ENCODE measurements around the gene ITIH5. TPM values are rescaled to one million over a fixed set of nuclear protein-coding genes. Genes with fewer than 3 reads are reported as not detected.

ITIH5 gene
- polyA plus RNA-seq, 3 donors = not detected

DNA sequence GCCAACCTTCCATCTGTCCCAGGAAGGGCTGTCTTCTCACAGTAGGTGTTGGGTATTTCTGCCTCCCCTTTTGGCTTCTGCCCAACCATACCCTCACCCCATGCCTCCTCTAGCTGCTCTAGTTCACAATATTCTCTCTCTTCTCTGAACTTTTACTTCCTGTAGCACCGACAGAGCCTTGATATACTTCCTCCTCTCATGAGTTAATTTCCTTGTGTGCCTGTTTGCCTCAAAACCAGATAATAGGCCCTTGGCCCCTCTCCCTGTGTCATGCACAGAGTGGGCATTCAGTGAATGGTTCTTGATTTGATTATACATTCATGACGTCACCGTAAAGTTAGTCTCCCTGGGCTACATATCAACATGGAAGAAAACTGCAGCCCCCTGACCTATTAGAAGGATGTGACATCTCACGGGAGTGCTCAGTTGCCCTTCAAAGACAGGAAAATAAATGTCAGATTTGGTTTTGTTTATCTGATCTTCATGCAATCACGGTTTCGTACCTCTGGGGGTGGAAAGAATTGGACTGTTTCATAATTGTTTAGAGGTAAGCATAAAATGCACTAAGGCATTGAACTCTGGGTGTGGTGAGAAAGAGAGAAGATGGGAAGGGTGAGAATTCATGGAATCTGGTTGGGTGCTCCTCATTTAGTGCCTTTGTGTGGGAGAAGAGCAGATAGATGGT is 127.7 kb downstream of the ITIH5 start:
- Mint-ChIP-seq H3K27me3 (ENCODE audit: low read depth in 3 of 3) (peaks cover 0 to 5% (median 4%) of the 10 kb centered on the region in 3 donors), H3K4me3 (no peak overlapping the region), H3K9me3 (peaks cover 4 to 16% (median 10%) of the 10 kb centered on the region in 7 donors), H3K4me1 (peaks cover 3% of the 10 kb centered on the region), H3K36me3 (no peaks in the 10 kb centered on the region), H3K27ac (no peak overlapping the region)
- no peaks in the 10 kb centered on the region for H4K20me1 ChIP-seq (ENCODE audit: insufficient read depth, low read length)
- no peak for TF ChIP-seq CTCF (IDR thresholded peaks at IDR 0.05)
- H3K4me2 ChIP-seq (replicated peaks; ENCODE audit: extremely low read depth, low read length, poor library complexity, severe bottlenecking) = no peak overlapping the region
- no peak overlapping the region for H3K27ac ChIP-seq (ENCODE audit: low read depth in 1 of 2, low read length in 2 of 2)
- H3K27me3 ChIP-seq (ENCODE audit: control insufficient read depth in 2 of 2, insufficient read depth in 2 of 2, low read length in 2 of 2) = no peaks in the 10 kb centered on the region
- peaks cover 7 to 9% of the 10 kb centered on the region in 2 donors for H3K9me3 ChIP-seq (replicated peaks in 1 of 2; ENCODE audit: control insufficient read depth in 1 of 2, insufficient read depth in 1 of 2, low read length in 2 of 2)
- 73% methylated on average over 4 of the region's 6 CpGs for WGBS (ENCODE audit: insufficient coverage)
- H2AFZ ChIP-seq (ENCODE audit: insufficient read depth, low read depth, low read length, poor library complexity, severe bottlenecking) = no peak overlapping the region
- H3K4me3 ChIP-seq (replicated peaks in 1 of 3; ENCODE audit: low read depth in 2 of 3, low read length in 3 of 3) = no peak overlapping the region
- intact Hi-C loops (cut with micrococcal nuclease) = no loop called here
- no peaks in the 10 kb centered on the region for H3K36me3 ChIP-seq (replicated peaks in 1 of 2; ENCODE audit: control insufficient read depth in 1 of 2, insufficient read depth in 2 of 2, low read length in 2 of 2)
- H3K4me1 ChIP-seq (ENCODE audit: control insufficient read depth in 1 of 2, insufficient read depth in 2 of 2, low read length in 2 of 2) = no peaks in the 10 kb centered on the region
- H3K79me2 ChIP-seq (ENCODE audit: insufficient read depth, low read length) = no peaks in the 10 kb centered on the region
- no peak for DNase-seq
- no peak overlapping the region for H3K9ac ChIP-seq (ENCODE audit: insufficient read depth, low read length, poor library complexity, severe bottlenecking)

DNA sequence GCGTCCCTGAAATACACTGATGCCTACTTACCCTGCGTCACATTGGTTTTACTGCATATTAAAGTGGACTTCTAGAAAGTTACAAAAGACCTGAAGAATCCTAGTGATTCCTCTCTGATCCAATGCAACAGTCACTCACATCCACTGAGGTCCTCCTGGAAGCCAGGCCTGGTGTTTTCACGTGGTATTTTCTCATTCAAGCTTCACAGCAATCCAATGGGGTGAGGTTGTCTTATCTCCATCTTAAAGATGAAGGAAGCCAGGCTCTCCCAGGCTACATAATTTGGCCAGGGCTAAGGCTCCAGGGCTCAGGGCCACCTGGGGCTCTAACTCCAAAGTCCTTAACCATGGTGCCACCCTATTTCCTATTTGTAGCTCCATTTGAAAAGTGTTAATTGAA is 129.6 kb downstream of the ITIH5 start:
- Histone ChIP-seq H3K9me3 (replicated peaks in 1 of 2; ENCODE audit: control insufficient read depth in 1 of 2, insufficient read depth in 1 of 2, low read length in 2 of 2) (peaks cover 7 to 9% of the 10 kb centered on the region in 2 donors), H3K27me3 (ENCODE audit: control insufficient read depth in 2 of 2, insufficient read depth in 2 of 2, low read length in 2 of 2) (no peaks in the 10 kb centered on the region), H3K9ac (ENCODE audit: insufficient read depth, low read length, poor library complexity, severe bottlenecking) (no peak overlapping the region), H3K27ac (ENCODE audit: low read depth in 1 of 2, low read length in 2 of 2) (no peak overlapping the region), H3K36me3 (replicated peaks in 1 of 2; ENCODE audit: control insufficient read depth in 1 of 2, insufficient read depth in 2 of 2, low read length in 2 of 2) (no peaks in the 10 kb centered on the region), H4K20me1 (ENCODE audit: insufficient read depth, low read length) (no peaks in the 10 kb centered on the region), H2AFZ (ENCODE audit: insufficient read depth, low read depth, low read length, poor library complexity, severe bottlenecking) (no peak overlapping the region), H3K4me1 (ENCODE audit: control insufficient read depth in 1 of 2, insufficient read depth in 2 of 2, low read length in 2 of 2) (no peaks in the 10 kb centered on the region), H3K4me3 (replicated peaks in 1 of 3; ENCODE audit: low read depth in 2 of 3, low read length in 3 of 3) (no peak overlapping the region), H3K79me2 (ENCODE audit: insufficient read depth, low read length) (no peaks in the 10 kb centered on the region), H3K4me2 (replicated peaks; ENCODE audit: extremely low read depth, low read length, poor library complexity, severe bottlenecking) (no peak overlapping the region)
- intact Hi-C loops (cut with micrococcal nuclease) = no loop called here
- H3K27me3 Mint-ChIP-seq (ENCODE audit: low read depth in 3 of 3) = peaks cover 0 to 2% (median 1%) of the 10 kb centered on the region in 3 donors
- no CpG with 5 or more reads among the region's 3 CpGs for WGBS (ENCODE audit: insufficient coverage)
- H3K4me1 Mint-ChIP-seq = peaks cover 3% of the 10 kb centered on the region
- DNase-seq = no peak
- peaks cover 4 to 16% (median 10%) of the 10 kb centered on the region in 7 donors for H3K9me3 Mint-ChIP-seq
- no peak overlapping the region for H3K4me3 Mint-ChIP-seq
- no peaks in the 10 kb centered on the region for H3K36me3 Mint-ChIP-seq
- no peak overlapping the region for H3K27ac Mint-ChIP-seq
- TF ChIP-seq CTCF (IDR thresholded peaks at IDR 0.05) = no peak
